SK-N-SH treated with all-trans-retinoic acid at 6 μM for 48 hours (cell line): ENCODE measurements around the gene GREB1.

ENCODE experiments used
- ATAC-seq: fragments of 200-7000 bp; cut with Tn5 transposase; 3 replicates; pipeline ENCODE4 v1.9.1; 2020; ENCODE audit warnings: mild to moderate bottlenecking, moderate library complexity
- ARNTL ChIP-seq: fragments of 450-650 bp; formaldehyde crosslinking; IDR thresholded peaks from 2 replicates; pipeline ENCODE4 v1.5.0; 2020; ENCODE audit warnings: low read depth, mild to moderate bottlenecking, moderate library complexity, borderline replicate concordance
- BACH2 ChIP-seq: fragments of 250-450 bp; sonication (Bioruptor Pico); IDR thresholded peaks from 2 replicates; pipeline ENCODE4 v1.9.0; 2021; ENCODE audit warnings: mild to moderate bottlenecking, borderline replicate concordance
- CREB5 ChIP-seq: fragments of 250-450 bp; sonication (Bioruptor Pico); IDR thresholded peaks from 2 replicates; pipeline ENCODE4 v1.5.1; 2020; ENCODE audit warnings: low read depth, mild to moderate bottlenecking, moderate library complexity
- CSRNP3 ChIP-seq: fragments of 250-450 bp; sonication (Bioruptor Pico); IDR thresholded peaks from 2 replicates; pipeline ENCODE4 v1.5.1; 2021; ENCODE audit warnings: mild to moderate bottlenecking, moderate library complexity
- ISL1 ChIP-seq: fragments of 250-450 bp; sonication (Bioruptor Pico); IDR thresholded peaks from 2 replicates; pipeline ENCODE4 v2.1.2; 2022; ENCODE audit warnings: mild to moderate bottlenecking, moderate library complexity
- OSR1 ChIP-seq: fragments of 250-450 bp; sonication (Bioruptor Pico); IDR thresholded peaks from 2 replicates; pipeline ENCODE4 v1.8.0; 2022; ENCODE audit warnings: moderate library complexity, mild to moderate bottlenecking, inconsistent platforms
- RARB ChIP-seq: fragments of 250-450 bp; sonication (Bioruptor Pico); IDR thresholded peaks from 2 replicates; pipeline ENCODE4 v1.8.0; 2021; ENCODE audit warnings: mild to moderate bottlenecking, moderate library complexity
- SNAI2 ChIP-seq: fragments of 250-450 bp; sonication (Bioruptor Pico); IDR thresholded peaks from 2 replicates; pipeline ENCODE4 v1.5.0; 2020; ENCODE audit warnings: mild to moderate bottlenecking, moderate library complexity
- TOX ChIP-seq: fragments of 250-450 bp; sonication (Bioruptor Pico); IDR thresholded peaks from 2 replicates; pipeline ENCODE4 v1.8.0; 2021; ENCODE audit warnings: mild to moderate bottlenecking, moderate library complexity, borderline replicate concordance
- ZC3H10 ChIP-seq: fragments of 250-450 bp; sonication (Bioruptor Pico); IDR thresholded peaks from 2 replicates; pipeline ENCODE4 v1.5.1; 2021; ENCODE audit warnings: mild to moderate bottlenecking, moderate library complexity
- ZFP3 ChIP-seq: fragments of 250-450 bp; sonication (Bioruptor Pico); IDR thresholded peaks from 2 replicates; pipeline ENCODE4 v1.5.0; 2020; ENCODE audit warnings: mild to moderate bottlenecking, moderate library complexity
- ZFP30 ChIP-seq: fragments of 450-650 bp; formaldehyde crosslinking; IDR thresholded peaks from 2 replicates; pipeline ENCODE4 v1.5.0; 2022; ENCODE audit warnings: mild to moderate bottlenecking, moderate library complexity
- ZNF565 ChIP-seq: fragments of 450-650 bp; formaldehyde crosslinking; conservative IDR thresholded peaks from 2 replicates; pipeline ENCODE4 v1.5.0; 2020; ENCODE audit warnings: low read depth, mild to moderate bottlenecking, moderate library complexity
- ZNF8 ChIP-seq: fragments of 450-650 bp; formaldehyde crosslinking; IDR thresholded peaks from 2 replicates; pipeline ENCODE4 v1.5.0; 2020; ENCODE audit warnings: mild to moderate bottlenecking, moderate library complexity
- TF ChIP-seq, protein P1 (sequence below): fragments of 250-450 bp; sonication (Bioruptor Pico); IDR thresholded peaks from 2 replicates; pipeline ENCODE4 v1.8.0; 2020; ENCODE audit warnings: mild to moderate bottlenecking, moderate library complexity, borderline replicate concordance

The GREB1 gene

GRCh38 chr2:11579867-11580659, 46.2 kb downstream of the GREB1 start (continued):
- TF ChIP-seq CREB5 (CRISPR knock-in tag), result no peak
- no peak for TF ChIP-seq ZNF565 (CRISPR knock-in tag)
- TF ChIP-seq, protein P1, sequence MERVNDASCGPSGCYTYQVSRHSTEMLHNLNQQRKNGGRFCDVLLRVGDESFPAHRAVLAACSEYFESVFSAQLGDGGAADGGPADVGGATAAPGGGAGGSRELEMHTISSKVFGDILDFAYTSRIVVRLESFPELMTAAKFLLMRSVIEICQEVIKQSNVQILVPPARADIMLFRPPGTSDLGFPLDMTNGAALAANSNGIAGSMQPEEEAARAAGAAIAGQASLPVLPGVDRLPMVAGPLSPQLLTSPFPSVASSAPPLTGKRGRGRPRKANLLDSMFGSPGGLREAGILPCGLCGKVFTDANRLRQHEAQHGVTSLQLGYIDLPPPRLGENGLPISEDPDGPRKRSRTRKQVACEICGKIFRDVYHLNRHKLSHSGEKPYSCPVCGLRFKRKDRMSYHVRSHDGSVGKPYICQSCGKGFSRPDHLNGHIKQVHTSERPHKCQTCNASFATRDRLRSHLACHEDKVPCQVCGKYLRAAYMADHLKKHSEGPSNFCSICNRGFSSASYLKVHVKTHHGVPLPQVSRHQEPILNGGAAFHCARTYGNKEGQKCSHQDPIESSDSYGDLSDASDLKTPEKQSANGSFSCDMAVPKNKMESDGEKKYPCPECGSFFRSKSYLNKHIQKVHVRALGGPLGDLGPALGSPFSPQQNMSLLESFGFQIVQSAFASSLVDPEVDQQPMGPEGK, result no peak
- no peak for TF ChIP-seq RARB (CRISPR knock-in tag)
- TF ChIP-seq ISL1 (CRISPR knock-in tag), result no peak
- no peak for TF ChIP-seq BACH2 (CRISPR knock-in tag)
- TF ChIP-seq SNAI2 (CRISPR knock-in tag), result no peak
- TF ChIP-seq OSR1 (CRISPR knock-in tag), result no peak
- TF ChIP-seq ZFP3 (CRISPR knock-in tag), result no peak

DNA sequence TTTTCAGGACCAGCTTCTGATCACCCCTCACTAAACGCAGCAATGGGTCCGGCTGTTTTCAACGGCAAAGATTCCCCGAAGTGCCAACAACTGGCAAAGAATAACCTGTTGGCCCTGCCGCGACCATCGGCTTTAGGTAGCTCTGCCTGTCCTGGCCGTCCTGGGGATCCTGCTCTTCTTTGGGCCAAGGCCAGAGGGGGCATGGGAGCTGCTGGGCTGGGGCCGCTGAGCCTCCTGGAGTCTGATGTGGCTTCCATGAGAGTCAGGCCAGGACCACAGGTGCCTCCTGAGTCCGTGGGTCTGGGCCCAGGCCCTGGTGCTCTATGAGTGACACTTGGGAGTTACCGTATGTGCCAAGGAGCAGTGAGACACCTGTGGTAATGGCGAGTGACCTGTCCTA, 46.9 kb downstream of the GREB1 start:
- ATAC-seq, result no peak
- TF ChIP-seq ZNF565 (CRISPR knock-in tag) (no peak), ZC3H10 (no peak), ZNF8 (CRISPR knock-in tag) (no peak), ZFP30 (no peak)

GRCh38 chr2:11581124-11581796, 47.4 kb downstream of the GREB1 start:
- ATAC-seq, result no peak
- no peak for TF ChIP-seq TOX (CRISPR knock-in tag)
- TF ChIP-seq CSRNP3 (CRISPR knock-in tag), result no peak
- TF ChIP-seq ARNTL (CRISPR knock-in tag), result no peak
- no peak for TF ChIP-seq ZC3H10
- TF ChIP-seq, protein P1, result no peak
- no peak for TF ChIP-seq ZNF8 (CRISPR knock-in tag)
- TF ChIP-seq, all 23 proteins: peak for 0

- TF ChIP-seq OSR1 (CRISPR knock-in tag), result no peak
- TF ChIP-seq CREB5 (CRISPR knock-in tag), result no peak
- TF ChIP-seq CSRNP3 (CRISPR knock-in tag), result no peak
- ATAC-seq, result no peak
Measured at GRCh38 chr2:11581797-11582611, 48.2 kb downstream of the GREB1 start.
